Vagina (tissue), 2 donors: Measurements from ENCODE around the gene COL28A1. TPM values are rescaled to one million over a fixed set of nuclear protein-coding genes. Genes with fewer than 3 reads are reported as not detected.

ENCODE experiments used
- DNase-seq, 2 donors: peaks; one replicate each; pipeline ENCODE4 v3.0.0-alpha.2; 2017; ENCODE audit errors: extremely low spot score in 2 of 2
- H3K27ac ChIP-seq: fragments of 200-600 bp; sonication (generic); one replicate; pipeline ENCODE4 v1.5.1; 2019
- H3K27me3 ChIP-seq: fragments of 200-600 bp; sonication (generic); one replicate; pipeline ENCODE4 v1.5.1; 2019
- H3K36me3 ChIP-seq, 2 donors: fragments of 200-600 bp; sonication (generic); one replicate each; pipeline ENCODE4 v1.5.1; 2017 to 2019
- H3K4me1 ChIP-seq: fragments of 200-600 bp; sonication (generic); one replicate; pipeline ENCODE4 v1.5.1; 2019
- H3K4me3 ChIP-seq, 2 donors: fragments of 200-600 bp; sonication (generic); 1 replicate in 1 of 2; 2 replicates in 1 of 2; pipeline ENCODE4 v1.5.1; 2016 to 2019
- H3K9me3 ChIP-seq: fragments of 200-600 bp; sonication (generic); one replicate; pipeline ENCODE4 v1.5.1; 2019
- CTCF ChIP-seq, 3 experiments: fragments of 450-650 bp in 2 of 3; fragments of 200-600 bp in 1 of 3; sonication (generic) in 1 of 3; IDR thresholded peaks; one replicate each; pipeline ENCODE4 v1.5.1; 2017 to 2019; ENCODE audit warnings: antibody characterized with exemption in 3 of 3, mild to moderate bottlenecking in 2 of 3, moderate library complexity in 2 of 3
- POLR2A ChIP-seq, 2 donors: fragments of 450-650 bp; IDR thresholded peaks; one replicate each; pipeline ENCODE4 v1.6.1; 2017; ENCODE audit warnings: antibody characterized with exemption in 2 of 2, mild to moderate bottlenecking in 2 of 2, moderate library complexity in 2 of 2
- POLR2AphosphoS5 ChIP-seq, 2 donors: sonication (generic); formaldehyde crosslinking; IDR thresholded peaks; one replicate each; pipeline ENCODE4 v1.9.0; 2017; ENCODE audit warnings: antibody characterized with exemption in 2 of 2, mild to moderate bottlenecking in 2 of 2, low read depth in 1 of 2; ENCODE audit not compliant: insufficient read depth in 1 of 2
- intact Hi-C: fragments of 100-400 bp; cut with DNase I; formaldehyde crosslinking; loops from one replicate; pipeline ENCODE4 v1.15.1; 2023
- total RNA-seq: library from RNA; depleted of rRNA; stranded (reverse); fragments of >200 nt; gene quantifications from one replicate; pipeline ENCODE4 v1.2.3, GENCODE V29; 2016

Gene COL28A1
- total RNA-seq, 1 donor from 2014 or later: 5.4 TPM

GRCh38 chr7:7323921-7324320 lies 211.8 kb downstream of the COL28A1 start:
- Histone ChIP-seq H3K4me1 (peaks cover 8% of the 10 kb centered on the region), H3K27me3 (no peaks in the 10 kb centered on the region), H3K36me3 (no peaks in the 10 kb centered on the region), H3K27ac (no peak overlapping the region), H3K4me3 (no peak overlapping the region), H3K9me3 (no peaks in the 10 kb centered on the region)
- intact Hi-C loops: no loop called here
- TF ChIP-seq POLR2A (IDR thresholded peaks at IDR 0.05) (no peak), POLR2AphosphoS5 (IDR thresholded peaks at IDR 0.05; ENCODE audit: insufficient read depth in 1 of 2, low read depth in 1 of 2) (no peak), CTCF (IDR thresholded peaks at IDR 0.05) (no peak)
- no peak for DNase-seq

- intact Hi-C loops: no loop called here
- H3K4me1 ChIP-seq: peaks cover 8% of the 10 kb centered on the region
- H3K27me3 ChIP-seq: no peaks in the 10 kb centered on the region
- H3K36me3 ChIP-seq: no peaks in the 10 kb centered on the region
- no peaks in the 10 kb centered on the region for H3K9me3 ChIP-seq
- no peak for DNase-seq
- H3K4me3 ChIP-seq: no peak overlapping the region
- H3K27ac ChIP-seq: no peak overlapping the region
- TF ChIP-seq CTCF (IDR thresholded peaks at IDR 0.05): no peak
- no peak for TF ChIP-seq POLR2A (IDR thresholded peaks at IDR 0.05)
- no peak for TF ChIP-seq POLR2AphosphoS5 (IDR thresholded peaks at IDR 0.05; ENCODE audit: insufficient read depth in 1 of 2, low read depth in 1 of 2)
These were observed 212.3 kb downstream of the COL28A1 start for GRCh38 chr7:7323352-7323751.

GRCh38 chr7:7321681-7322080 lies 214.0 kb downstream of the COL28A1 start:
- H3K9me3 ChIP-seq: no peaks in the 10 kb centered on the region
- H3K4me3 ChIP-seq: no peak overlapping the region
- no peaks in the 10 kb centered on the region for H3K27me3 ChIP-seq
- H3K36me3 ChIP-seq: no peaks in the 10 kb centered on the region
- TF ChIP-seq CTCF (IDR thresholded peaks at IDR 0.05) (no peak), POLR2AphosphoS5 (IDR thresholded peaks at IDR 0.05; ENCODE audit: insufficient read depth in 1 of 2, low read depth in 1 of 2) (no peak), POLR2A (IDR thresholded peaks at IDR 0.05) (no peak)
- intact Hi-C loops: no loop called here
- no peak overlapping the region for H3K27ac ChIP-seq
- H3K4me1 ChIP-seq: peaks cover 8% of the 10 kb centered on the region
- DNase-seq: no peak

DNA sequence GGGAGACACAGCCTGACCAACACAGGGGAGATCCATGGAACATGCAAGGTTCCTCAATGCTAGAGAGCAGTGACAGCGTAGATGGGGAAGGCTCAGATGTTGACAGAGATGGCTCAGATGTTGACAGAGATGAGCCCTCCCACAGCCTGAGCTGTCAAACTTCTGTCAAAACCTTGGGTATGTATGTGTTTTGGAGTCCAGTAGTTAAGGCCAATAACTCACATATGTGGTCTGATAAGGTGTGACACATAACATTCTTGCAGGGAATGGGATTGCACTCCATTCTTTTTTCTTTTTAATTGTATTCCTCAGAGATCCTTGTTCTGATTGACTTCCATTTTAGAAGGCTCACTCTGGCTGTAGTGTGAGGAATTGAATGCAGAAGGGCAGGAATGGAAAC lies 217.1 kb downstream of the COL28A1 start:
- intact Hi-C loops: no loop called here
- Histone ChIP-seq H3K9me3 (no peaks in the 10 kb centered on the region), H3K27me3 (no peaks in the 10 kb centered on the region), H3K4me1 (peaks cover 8% of the 10 kb centered on the region), H3K27ac (no peak overlapping the region), H3K4me3 (no peak overlapping the region), H3K36me3 (no peaks in the 10 kb centered on the region)
- TF ChIP-seq POLR2A (IDR thresholded peaks at IDR 0.05) (no peak), CTCF (IDR thresholded peaks at IDR 0.05) (no peak), POLR2AphosphoS5 (IDR thresholded peaks at IDR 0.05; ENCODE audit: insufficient read depth in 1 of 2, low read depth in 1 of 2) (no peak)
- DNase-seq: no peak

GRCh38 chr7:7317850-7318249 lies 217.8 kb downstream of the COL28A1 start:
- H3K9me3 ChIP-seq: no peaks in the 10 kb centered on the region
- DNase-seq: no peak
- H3K27ac ChIP-seq: no peak overlapping the region
- no peaks in the 10 kb centered on the region for H3K36me3 ChIP-seq
- no peak overlapping the region for H3K4me3 ChIP-seq
- H3K4me1 ChIP-seq: peaks cover 8% of the 10 kb centered on the region
- TF ChIP-seq POLR2A (IDR thresholded peaks at IDR 0.05): no peak
- intact Hi-C loops: no loop called here
- H3K27me3 ChIP-seq: no peaks in the 10 kb centered on the region

DNA sequence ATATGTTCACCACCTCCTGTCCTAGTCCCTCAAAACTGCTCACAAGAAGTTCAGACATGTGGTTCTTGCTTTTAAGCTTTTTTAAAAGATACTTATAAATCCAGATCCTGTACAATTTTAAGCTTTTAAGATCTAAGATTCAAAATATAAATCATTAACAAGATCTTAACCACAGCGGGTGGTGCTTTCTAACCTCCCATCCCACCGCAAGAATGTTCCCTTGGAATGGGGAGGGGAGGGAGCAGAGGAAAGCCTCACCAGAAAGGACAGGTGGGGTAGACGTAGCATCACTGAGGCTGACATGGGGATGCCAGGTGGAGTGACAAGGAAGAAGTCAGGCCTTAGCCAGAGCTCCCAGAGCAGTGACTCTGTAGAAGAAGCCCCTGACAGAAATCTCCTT lies 219.8 kb downstream of the COL28A1 start:
- no peak for DNase-seq
- H3K4me1 ChIP-seq: no peaks in the 10 kb centered on the region
- no peak overlapping the region for H3K27ac ChIP-seq
- H3K27me3 ChIP-seq: no peaks in the 10 kb centered on the region
- TF ChIP-seq CTCF (IDR thresholded peaks at IDR 0.05) (no peak), POLR2A (IDR thresholded peaks at IDR 0.05) (no peak), POLR2AphosphoS5 (IDR thresholded peaks at IDR 0.05; ENCODE audit: insufficient read depth in 1 of 2, low read depth in 1 of 2) (no peak)
- intact Hi-C loops: no loop called here
- H3K9me3 ChIP-seq: no peaks in the 10 kb centered on the region
- no peak overlapping the region for H3K4me3 ChIP-seq
- H3K36me3 ChIP-seq: no peaks in the 10 kb centered on the region
